ENCODE measurements around the gene NCR3LG1.

- TF ChIP-seq POLR2A (IDR thresholded peaks at IDR 0.05) (no peak), CTCF (IDR thresholded peaks at IDR 0.05) (peak in 2 of 6 experiments; percentile 17 to 21)
Observed at GRCh38 chr11:17351172-17351509, 459 bp upstream of the NCR3LG1 start.
